B cell (primary cell): ENCODE measurements around the gene SCUBE1.

ENCODE experiments used
- CTCF ChIP-seq: fragments of 200-600 bp; IDR thresholded peaks from one replicate; pipeline ENCODE4 v1.8.0; 2022; ENCODE audit warnings: antibody characterized with exemption, mild to moderate bottlenecking
- EZH2 ChIP-seq: IDR thresholded peaks from 2 replicates; pipeline ENCODE4 v1.6.1; 2012; ENCODE audit warnings: borderline replicate concordance, low read depth, mild to moderate bottlenecking, moderate library complexity, low read length; ENCODE audit not compliant: insufficient read depth, poor library complexity, severe bottlenecking

- TF ChIP-seq CTCF (no peak), EZH2 (no peak)
These were observed 70.3 kb downstream of the SCUBE1 start for GRCh38 chr22:43272869-43273318.
